DND-41 (cell line): ENCODE data around the gene LTN1.

Experiments used
- CTCF ChIP-seq: IDR thresholded peaks from 2 replicates; pipeline ENCODE4 v1.5.1; 2012; ENCODE audit warnings: borderline replicate concordance, low read length, moderate library complexity, mild to moderate bottlenecking; ENCODE audit not compliant: poor library complexity, severe bottlenecking; ENCODE audit errors: extremely low read depth
- EZH2 ChIP-seq: IDR thresholded peaks from 3 replicates; pipeline ENCODE4 v1.6.1; 2012; ENCODE audit warnings: borderline replicate concordance, low read depth, mild to moderate bottlenecking, moderate library complexity, low read length, inconsistent platforms; ENCODE audit not compliant: severe bottlenecking

DNA sequence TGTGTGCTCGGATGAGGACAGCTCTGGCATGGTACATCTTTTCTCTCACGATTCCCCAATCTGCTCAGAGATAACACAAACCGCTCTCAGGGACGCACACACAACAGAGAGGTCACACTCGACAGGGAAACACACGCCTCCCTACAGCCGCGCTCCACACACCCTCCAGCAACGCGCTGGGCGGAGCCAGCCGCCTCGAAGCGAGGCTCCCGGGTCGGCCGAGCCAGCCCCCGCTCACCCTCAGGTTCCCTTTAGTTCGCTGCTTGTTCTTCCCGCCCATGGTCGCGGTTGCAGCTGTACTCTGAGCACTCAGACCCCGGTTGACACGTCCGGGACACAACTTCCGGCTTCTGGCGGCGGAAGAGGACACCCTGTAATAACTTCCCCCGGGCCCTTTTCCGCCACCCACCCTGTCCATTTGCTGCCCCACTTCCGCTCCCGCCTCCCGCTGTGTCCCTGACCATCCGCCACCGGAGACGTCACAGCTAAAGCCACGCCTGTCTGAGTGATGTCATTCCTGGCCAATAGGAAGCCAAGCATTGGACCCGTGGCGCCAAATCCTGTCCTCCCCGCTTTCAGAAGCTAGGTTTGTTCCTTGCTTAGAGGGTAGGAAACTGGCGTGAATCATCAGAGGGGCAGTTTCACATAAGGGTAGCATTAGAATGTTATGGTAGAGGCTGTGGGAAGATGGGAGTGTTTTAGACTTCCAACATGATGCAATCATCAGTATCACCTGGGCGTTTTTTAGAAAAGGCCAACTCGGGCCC lies at the start of gene LTN1:
- no peak for TF ChIP-seq CTCF
- TF ChIP-seq EZH2 = no peak
